NB4 (cell line): ENCODE data around the gene USP10.

ENCODE experiments used
- DNase-seq: peaks from one replicate; pipeline ENCODE4 v3.0.0; 2010; ENCODE audit warnings: low read depth
- H3K4me3 ChIP-seq: one replicate; pipeline ENCODE4 v1.5.1; 2011; ENCODE audit warnings: mild to moderate bottlenecking, low read depth, low read length, moderate library complexity
- CTCF ChIP-seq: IDR thresholded peaks from one replicate; pipeline ENCODE4 v1.5.1; 2012; ENCODE audit warnings: low read depth, low read length
- MAX ChIP-seq: IDR thresholded peaks from 2 replicates; pipeline ENCODE4 v1.6.1; 2011; ENCODE audit warnings: low read depth, low read length
- MYC ChIP-seq: IDR thresholded peaks from 2 replicates; pipeline ENCODE4 v1.6.1; 2011; ENCODE audit warnings: low read depth, low read length
- POLR2A ChIP-seq: IDR thresholded peaks from 2 replicates; pipeline ENCODE4 v1.6.1; 2011; ENCODE audit warnings: mild to moderate bottlenecking; ENCODE audit not compliant: insufficient read length; ENCODE audit errors: extremely low read depth

The USP10 gene

GRCh38 chr16:84756830-84757229, 57.0 kb downstream of the USP10 start:
- no peak for TF ChIP-seq CTCF
- no peak for TF ChIP-seq MAX
- no peak for TF ChIP-seq MYC
- no peak for TF ChIP-seq POLR2A
- DNase-seq: no peak
- no peak overlapping the region for H3K4me3 ChIP-seq

GRCh38 chr16:84758627-84759026, 58.8 kb downstream of the USP10 start:
- no peak for DNase-seq
- TF ChIP-seq MYC: no peak
- no peak overlapping the region for H3K4me3 ChIP-seq

GRCh38 chr16:84759061-84759460, 59.3 kb downstream of the USP10 start:
- DNase-seq: no peak
- no peak for TF ChIP-seq MYC
- no peak for TF ChIP-seq MAX
- TF ChIP-seq POLR2A: no peak
- no peak for TF ChIP-seq CTCF
- no peak overlapping the region for H3K4me3 ChIP-seq

- H3K4me3 ChIP-seq: no peak overlapping the region
- TF ChIP-seq MYC (no peak), POLR2A (no peak), MAX (no peak), CTCF (no peak)
- no peak for DNase-seq
These were observed 60.1 kb downstream of the USP10 start for GRCh38 chr16:84759906-84760305.

- no peak for TF ChIP-seq MAX
- no peak for TF ChIP-seq MYC
- DNase-seq: no peak
- no peak overlapping the region for H3K4me3 ChIP-seq
These were observed 61.9 kb downstream of the USP10 start for GRCh38 chr16:84761448-84762368.

GRCh38 chr16:84763164-84763563, 63.4 kb downstream of the USP10 start:
- no peak overlapping the region for H3K4me3 ChIP-seq
- no peak for TF ChIP-seq MAX
- TF ChIP-seq CTCF: no peak
- TF ChIP-seq MYC: no peak
- no peak for TF ChIP-seq POLR2A
- DNase-seq: no peak
